ENCODE results near the gene KCTD21.

KCTD21 gene

DNA sequence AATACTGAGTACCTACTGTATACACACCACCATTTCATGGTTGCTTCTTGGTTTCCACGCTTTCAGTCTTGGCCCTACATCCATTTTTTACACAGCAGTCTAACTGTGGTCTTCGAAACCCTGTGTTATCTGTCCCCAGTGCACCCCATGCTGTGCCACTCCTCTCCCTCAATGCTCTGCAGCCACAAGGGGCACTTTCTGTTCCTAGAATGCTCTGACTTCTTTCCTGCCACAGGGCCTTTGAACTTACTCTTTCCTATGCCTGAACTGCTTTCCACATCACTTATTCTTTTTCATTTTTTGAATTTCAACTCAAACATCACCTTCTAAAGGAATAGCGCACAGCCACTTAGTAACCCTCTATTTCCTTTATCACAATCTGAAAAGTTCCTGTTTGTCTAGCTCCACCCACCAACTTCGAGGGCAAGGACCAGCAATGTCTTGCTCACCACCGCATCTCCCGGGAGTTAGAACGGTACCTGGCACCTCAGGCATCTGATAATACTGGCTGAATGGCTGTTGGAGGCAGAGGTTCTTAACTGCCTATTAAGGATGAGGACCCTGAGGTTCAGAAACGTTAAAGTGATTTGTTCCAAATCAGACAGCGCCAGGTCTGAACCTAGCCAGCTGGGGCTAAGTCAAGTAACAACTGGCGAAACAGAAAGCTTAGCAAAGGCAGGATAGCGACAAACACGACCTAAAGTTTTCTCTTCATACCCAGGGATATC, 49.6 kb downstream of the KCTD21 start:
- no peak for DNase-seq

- DNase-seq: no peak
Observed at GRCh38 chr11:78138291-78138690, 50.1 kb downstream of the KCTD21 start.

- no peak for DNase-seq
Observed at GRCh38 chr11:78132475-78132874, 56.0 kb downstream of the KCTD21 start.

DNA sequence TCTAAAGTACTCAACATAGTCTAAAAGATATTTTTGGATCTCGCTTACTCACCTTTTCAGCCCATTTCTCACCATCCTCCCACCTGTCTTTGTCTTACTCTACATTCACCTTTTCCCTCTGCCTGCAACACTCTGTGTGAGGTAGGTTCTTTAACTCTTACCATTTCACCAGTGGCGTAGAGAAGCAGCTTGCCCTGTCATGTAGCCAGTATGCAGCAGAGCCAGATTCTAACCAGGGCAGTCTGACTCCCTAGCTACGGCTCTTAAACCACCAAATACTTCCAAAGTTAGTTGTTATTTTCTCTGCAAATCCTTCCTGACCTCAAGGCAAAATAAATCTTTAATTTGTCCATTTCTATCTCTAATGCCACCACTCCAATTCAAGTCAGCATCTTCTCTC, 56.5 kb downstream of the KCTD21 start:
- no peak for DNase-seq

DNA sequence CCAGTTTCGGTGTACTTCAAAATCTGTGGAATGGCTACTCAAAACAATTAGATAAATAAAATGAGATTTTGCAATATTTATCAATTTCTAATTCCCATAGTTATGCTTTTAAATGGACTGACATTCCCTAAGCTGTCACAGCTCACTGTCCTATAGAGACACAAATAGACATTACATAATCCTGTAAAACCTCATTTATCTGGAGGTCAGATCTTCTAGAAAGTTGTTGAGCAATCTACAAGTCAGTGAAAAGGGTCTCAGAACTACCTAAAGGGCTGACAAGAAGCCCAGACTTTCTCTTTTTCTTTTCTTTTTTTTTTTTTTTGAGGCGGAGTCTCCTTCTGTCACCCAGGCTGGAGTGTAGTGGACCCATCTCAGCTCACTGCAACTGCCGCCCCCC, 61.0 kb downstream of the KCTD21 start:
- DNase-seq: no peak

All from NCI-H1092 treated with DMSO at 0.1 percent for 48 hours (cell line).